NCI-H1417 (cell line): ENCODE results near the gene THOC5.
"Not testable (repeated sequence)": the region's sequence is repeated elsewhere in the genome, so short reads cannot be mapped to it uniquely, and the experiment has no call there.

Source experiments
- DNase-seq, 3 experiments: peaks; one replicate each; lab custom pipeline; 2025; lab: John Stamatoyannopoulos, UW

The THOC5 gene

DNA sequence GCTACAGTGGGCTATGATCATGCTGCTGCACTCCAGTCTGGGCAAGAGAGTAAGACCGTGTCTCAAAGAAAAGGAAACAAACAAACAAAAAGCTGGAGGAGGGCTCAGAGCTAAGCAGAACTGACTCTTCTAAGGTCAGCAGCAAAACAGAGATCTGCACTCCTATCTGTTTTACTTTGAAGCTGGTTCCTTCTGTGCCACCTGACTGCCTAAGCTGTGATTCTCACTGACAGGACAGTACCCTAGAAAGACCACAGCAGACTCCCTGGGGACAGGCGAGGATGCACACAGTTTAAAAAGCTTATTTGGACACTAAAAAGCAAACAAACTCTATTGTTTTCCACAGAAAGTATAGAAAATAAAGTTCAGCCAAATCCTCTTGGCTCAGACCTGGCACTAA is 43.0 kb downstream of the THOC5 start:
- no peak for DNase-seq

DNA sequence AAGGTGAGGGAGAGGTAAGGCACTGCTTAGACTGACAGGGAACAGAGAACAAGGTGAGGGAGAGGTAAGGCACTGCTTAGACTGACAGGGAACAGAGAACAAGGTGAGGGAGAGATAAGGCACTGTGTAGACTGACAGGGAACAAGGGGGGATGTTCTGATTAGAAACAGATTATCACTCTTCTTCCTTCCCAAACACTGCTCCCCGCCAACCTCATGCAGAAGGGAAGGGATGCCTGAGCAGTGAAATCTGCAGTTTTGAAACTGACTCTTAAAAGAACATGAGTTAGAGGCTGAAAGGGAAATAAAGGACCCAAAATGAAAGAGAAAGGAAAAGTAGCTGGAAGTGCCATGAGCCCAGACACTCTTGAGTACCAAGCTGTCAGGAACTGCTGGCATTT is 43.7 kb downstream of the THOC5 start:
- no peak for DNase-seq

DNA sequence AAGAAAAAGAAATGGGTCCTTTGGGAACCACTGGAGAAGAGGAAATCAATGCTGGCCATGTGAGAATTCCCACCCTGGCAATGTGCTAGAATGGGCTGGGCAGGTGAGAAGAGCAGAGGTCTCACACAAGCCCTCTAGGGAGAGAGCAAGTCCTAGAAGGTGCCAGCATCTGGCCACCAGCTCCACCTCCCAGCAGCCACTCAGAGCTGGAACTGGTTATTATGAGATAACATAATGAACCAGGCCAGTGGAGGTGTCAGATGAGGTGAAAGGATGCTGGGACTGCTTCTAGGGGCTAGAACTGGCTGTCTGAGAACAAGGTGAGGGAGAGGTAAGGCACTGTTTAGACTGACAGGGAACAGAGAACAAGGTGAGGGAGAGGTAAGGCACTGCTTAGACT is 44.3 kb downstream of the THOC5 start:
- no peak for DNase-seq

DNA sequence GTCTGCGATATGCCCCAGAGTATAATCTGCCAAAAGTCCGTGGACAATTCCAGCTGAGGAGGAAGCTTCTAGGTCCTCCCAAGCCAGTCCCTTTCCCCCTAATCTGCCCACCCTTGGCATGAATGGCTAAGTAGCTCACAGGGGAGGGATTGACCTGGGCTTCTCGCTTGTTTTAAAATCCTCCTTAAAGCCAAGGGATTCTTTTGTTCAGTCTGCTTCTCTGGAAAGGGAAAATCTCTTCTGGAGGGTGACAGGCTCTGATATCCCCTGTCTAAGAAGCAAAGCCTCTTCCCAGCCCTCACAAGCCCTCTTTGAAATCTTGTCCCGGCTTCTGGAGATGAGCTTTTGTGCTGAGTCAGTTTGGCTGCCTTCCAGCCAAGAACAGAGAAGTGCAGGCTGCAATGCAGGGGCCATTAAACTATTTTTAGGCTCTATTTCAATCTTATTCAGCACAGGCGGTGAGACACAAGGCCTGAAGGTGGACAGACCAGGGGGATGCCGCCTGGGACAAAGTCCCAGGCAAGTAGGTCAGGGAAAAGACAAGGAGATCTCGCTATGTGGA is 49.7 kb downstream of the THOC5 start:
- DNase-seq: no peak

DNA sequence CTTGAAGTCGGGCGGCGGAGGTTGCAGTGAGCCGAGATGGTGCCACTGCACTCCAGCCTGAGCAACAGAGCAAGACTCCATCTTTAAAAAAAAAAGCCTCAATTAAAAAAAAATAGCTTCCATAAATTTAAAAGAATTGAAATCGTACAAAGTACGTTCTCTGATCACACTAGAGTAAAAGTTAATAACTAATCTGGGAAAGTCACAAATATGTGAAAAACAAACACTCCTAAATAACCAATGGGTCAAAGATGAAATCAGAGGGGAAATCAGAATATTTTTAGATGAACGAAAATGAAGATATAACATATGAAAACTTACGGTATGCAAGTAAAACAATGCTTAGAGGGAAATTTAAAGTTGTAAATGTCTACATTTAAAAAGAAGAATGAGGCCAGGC is 53.7 kb downstream of the THOC5 start:
- DNase-seq: no peak

- DNase-seq: no peak
These were observed 59.9 kb downstream of the THOC5 start for GRCh38 chr22:29493636-29494035.

DNA sequence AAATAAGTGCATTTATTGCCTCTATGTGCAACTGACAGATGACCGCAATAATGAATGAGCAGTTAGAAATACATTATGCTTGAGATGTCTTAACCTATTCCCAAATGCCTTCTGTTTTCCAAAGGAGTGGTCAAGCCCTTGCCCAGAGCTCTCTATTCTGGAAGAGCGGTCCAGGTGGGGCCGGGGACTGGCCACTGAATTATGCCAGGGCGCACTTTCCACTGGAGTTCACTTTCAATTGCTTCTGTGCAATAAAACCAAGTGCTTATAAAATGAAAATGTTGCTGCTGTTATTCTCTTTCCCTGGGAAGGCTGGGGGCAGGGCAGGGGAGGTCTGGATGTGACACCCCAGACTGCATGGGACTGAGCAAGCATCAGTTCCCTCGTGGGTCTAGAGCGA is 62.5 kb downstream of the THOC5 start:
- DNase-seq: no peak

- DNase-seq: not testable (repeated sequence)
These were observed 64.3 kb downstream of the THOC5 start for GRCh38 chr22:29489127-29489780.

DNA sequence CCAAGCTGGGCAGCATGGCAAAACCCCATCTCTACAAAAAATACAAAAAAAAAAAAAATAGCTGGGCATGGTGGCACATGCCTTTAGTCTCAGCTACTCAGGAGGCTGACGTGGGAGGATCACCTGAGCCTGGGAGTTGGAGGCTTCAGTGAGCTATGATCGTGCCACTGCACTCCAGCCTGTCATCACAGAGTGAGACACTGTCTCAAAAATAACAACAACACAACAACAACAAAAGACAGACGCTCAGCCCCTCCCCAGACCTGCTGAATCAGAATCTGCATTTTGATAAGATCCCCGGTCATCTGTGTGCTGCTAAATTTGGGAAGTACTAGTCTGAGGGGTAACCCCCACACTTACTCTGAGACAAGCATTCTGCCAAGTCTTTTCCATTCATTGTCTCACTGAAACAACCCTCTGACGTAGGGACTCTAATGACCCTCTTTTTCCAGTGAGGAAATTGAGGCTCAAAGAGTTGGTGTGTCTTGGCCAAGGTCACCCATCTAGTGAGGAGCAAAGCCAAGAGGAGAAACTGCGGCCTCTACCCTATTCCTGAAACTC is 66.1 kb downstream of the THOC5 start:
- no peak for DNase-seq

DNA sequence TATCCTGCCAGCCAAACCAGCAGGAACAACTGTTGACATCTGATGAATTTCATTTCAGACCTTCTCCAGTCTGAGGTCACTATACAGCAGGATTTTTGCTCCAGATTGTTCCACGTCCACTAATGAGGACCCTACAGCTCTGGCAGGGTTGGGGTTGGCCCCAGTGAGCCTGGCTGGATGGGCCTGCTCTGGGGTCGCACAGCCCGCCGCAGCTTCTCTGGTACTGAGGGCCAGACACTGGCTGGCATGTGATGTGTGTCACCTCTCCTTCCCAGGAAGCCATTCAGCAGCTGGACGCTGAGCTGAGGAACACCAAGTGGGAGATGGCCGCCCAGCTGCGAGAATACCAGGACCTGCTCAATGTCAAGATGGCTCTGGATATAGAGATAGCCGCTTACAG is 68.1 kb downstream of the THOC5 start:
- DNase-seq: no peak

DNA sequence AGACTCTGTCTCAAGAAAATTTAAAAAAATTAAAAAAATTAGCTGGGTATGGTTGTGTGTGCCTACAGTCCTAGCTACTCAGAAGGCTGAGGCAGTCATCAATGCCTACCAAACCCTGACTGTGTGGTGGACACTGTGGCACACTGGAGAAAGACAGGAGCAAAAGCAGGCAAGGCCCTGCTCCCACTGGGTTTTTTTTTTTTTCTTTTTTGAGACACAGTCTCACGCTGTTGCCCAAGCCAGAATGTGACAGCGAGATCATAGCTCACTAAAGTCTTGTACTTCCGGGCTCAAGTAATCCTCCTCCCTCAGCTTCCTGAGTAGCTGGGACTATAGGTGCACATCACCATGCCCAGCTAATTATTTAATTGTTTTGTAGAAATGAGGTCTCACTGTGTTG is 68.9 kb downstream of the THOC5 start:
- DNase-seq: no peak

- no peak for DNase-seq
These were observed 70.3 kb downstream of the THOC5 start for GRCh38 chr22:29483254-29483653.

- no peak for DNase-seq
These were observed 70.8 kb downstream of the THOC5 start for GRCh38 chr22:29482726-29483125.

- DNase-seq: no peak
These were observed 71.3 kb downstream of the THOC5 start for GRCh38 chr22:29482253-29482652.

- DNase-seq: no peak
These were observed 72.1 kb downstream of the THOC5 start for GRCh38 chr22:29481265-29482000.

GRCh38 chr22:29480512-29481264 is 72.9 kb downstream of the THOC5 start:
- peak in 1 of 3 experiments; percentile 9 for DNase-seq

DNA sequence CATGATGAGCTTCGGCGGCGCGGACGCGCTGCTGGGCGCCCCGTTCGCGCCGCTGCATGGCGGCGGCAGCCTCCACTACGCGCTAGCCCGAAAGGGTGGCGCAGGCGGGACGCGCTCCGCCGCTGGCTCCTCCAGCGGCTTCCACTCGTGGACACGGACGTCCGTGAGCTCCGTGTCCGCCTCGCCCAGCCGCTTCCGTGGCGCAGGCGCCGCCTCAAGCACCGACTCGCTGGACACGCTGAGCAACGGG is 73.4 kb downstream of the THOC5 start:
- no peak for DNase-seq

DNA sequence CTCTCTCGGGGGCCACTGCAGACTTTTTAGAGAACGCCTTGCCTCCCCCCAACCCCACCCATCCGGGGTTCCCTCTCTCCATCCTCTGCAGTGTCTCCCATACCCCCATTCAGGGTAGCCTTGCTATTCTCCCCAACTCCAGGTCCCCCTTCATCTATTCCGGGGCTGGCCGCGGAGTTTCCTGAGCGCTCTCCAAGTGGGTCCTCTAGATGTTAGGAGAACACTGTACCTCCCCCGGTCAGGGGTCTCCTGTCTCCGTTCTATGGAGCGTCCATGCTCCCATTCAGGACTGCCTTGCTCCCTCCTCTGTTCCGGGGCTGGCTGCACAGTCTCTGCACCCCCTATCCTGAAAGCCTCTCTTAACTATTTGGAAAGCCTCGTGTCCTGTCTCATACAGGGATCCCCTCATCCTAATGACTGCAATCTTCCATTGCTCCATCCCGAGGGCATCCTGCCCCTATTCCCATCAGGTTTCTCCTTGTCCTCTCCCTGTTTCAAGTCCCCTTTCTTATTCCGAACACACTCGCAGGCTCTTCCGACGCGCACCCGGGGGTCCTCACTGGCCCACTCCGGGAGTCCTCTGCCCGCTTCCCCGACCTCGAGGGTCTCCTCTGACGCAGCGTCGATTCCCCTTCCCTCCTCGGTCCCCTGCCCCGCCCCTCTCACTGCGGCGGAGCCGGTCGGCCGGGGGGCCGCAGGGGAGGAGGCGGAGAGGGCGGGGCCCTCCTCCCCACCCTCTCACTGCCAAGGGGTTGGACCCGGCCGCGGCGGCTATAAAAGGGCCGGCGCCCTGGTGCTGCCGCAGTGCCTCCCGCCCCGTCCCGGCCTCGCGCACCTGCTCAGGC is 73.9 kb downstream of the THOC5 start, which contains the start of gene NEFH:
Gene NEFH, plus strand, starts transcription at position 802 of the 845 bp plus-strand sequence. CDS start 45 bp downstream, outside the sequence.
- DNase-seq: peak; percentile 13 to 19 (median 14)

- DNase-seq: no peak
These were observed 75.0 kb downstream of the THOC5 start for GRCh38 chr22:29478326-29479276.

DNA sequence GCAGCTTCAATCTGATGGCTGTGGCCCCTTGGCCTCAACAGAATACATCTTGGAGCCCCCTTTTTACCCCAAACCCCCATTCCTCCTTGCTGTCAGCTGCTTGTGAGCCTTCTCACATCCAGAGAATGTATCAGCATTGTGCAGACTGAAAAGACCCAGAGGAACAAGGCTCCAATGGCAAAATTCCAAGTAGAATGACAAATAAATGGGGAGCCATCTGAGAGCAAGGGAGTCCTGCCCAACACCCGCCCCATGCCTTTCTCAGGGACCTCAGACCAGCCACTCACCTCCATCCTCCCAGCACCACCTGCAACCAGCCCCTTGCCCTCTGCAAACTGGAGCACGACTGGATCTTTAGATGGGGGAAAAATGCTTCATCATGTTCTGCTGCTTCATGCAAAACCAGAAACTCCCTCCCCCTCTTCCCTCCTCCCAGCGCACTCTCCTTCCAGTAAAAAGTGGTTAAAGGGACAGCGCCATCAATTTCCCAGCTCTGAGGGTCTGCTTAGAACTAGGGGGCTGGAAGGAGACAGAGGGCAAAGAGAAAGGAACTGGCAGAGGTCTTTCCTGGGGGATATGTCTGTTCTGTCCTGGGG is 75.7 kb downstream of the THOC5 start:
- peak in 2 of 3 experiments; percentile 5 to 9 for DNase-seq
